Measurements from ENCODE around the gene RO60. TPM values are rescaled to one million over a fixed set of nuclear protein-coding genes. Genes with fewer than 3 reads are reported as not detected.

Gene RO60
- total RNA-seq, 1 donor from 2014 or later = 104 TPM

DNA sequence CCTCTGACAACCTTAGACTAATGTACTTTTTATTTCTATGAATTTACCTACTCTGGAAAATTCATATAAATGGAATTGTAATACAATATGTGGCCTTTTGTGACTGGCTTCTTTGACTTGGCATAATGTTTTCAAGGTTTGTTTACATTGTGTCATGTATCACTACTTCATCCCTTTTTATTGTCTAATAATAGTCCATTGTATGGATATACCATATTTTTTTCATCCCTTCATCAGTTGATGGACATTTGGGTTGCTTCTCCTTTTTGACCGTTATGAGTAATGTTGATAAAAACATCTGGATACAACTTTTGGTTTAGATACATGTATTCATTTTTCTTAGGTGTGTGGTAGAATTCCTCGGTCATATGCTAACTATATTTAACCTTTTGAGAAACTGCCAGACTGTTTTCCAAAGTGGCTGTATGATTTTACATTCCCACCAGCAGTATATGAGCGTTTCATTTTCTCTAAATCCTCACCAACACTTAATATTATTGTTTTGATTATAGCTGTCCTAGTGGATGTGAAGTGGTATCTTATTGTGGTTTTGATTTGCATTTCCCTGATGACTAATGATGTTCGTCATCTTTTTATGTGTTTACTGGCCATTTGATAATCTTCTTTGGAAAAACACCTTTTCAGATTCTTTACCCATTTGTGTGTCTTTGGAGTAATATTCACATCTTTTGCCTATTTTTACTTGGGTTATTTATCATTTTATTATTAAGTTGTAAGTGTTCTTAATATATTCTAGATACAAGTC, 3.5 kb downstream of the RO60 start:
- no peaks in the 10 kb centered on the region for H3K27me3 Mint-ChIP-seq (ENCODE audit: unreplicated experiment)
- H3K27ac Mint-ChIP-seq (ENCODE audit: unreplicated experiment) = no peak overlapping the region
- H3K36me3 Mint-ChIP-seq (ENCODE audit: unreplicated experiment) = peaks cover 11% of the 10 kb centered on the region
- TF ChIP-seq, protein P1, sequence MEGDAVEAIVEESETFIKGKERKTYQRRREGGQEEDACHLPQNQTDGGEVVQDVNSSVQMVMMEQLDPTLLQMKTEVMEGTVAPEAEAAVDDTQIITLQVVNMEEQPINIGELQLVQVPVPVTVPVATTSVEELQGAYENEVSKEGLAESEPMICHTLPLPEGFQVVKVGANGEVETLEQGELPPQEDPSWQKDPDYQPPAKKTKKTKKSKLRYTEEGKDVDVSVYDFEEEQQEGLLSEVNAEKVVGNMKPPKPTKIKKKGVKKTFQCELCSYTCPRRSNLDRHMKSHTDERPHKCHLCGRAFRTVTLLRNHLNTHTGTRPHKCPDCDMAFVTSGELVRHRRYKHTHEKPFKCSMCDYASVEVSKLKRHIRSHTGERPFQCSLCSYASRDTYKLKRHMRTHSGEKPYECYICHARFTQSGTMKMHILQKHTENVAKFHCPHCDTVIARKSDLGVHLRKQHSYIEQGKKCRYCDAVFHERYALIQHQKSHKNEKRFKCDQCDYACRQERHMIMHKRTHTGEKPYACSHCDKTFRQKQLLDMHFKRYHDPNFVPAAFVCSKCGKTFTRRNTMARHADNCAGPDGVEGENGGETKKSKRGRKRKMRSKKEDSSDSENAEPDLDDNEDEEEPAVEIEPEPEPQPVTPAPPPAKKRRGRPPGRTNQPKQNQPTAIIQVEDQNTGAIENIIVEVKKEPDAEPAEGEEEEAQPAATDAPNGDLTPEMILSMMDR (IDR thresholded peaks at IDR 0.05) = no peak
- H3K4me1 Mint-ChIP-seq (ENCODE audit: unreplicated experiment) = peaks cover 27% of the 10 kb centered on the region
- H3K4me3 Mint-ChIP-seq (ENCODE audit: unreplicated experiment) = no peak overlapping the region
- no peaks in the 10 kb centered on the region for H3K9me3 Mint-ChIP-seq (ENCODE audit: unreplicated experiment)
- DNase-seq (ENCODE audit: extremely low spot score, unreplicated experiment) = no peak

DNA sequence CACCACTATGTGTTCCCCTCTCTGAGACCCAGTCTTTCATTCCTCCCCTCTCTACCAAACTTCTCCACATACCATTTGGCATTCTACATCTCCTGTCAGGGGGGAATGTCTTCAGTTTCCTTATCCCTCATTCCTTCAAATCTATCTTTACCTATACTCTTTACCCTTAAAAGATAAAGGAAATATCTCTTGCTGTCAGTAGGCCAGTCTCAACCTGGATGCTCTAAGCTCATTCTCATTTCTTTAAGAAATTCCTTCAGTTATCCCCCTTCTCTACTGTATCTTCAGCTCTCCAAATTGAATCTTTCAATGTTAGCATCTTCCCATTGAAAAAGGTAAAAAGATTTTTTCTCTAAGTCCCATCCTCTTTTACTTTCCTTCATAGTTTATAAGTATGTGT, 6.5 kb downstream of the RO60 start:
- no peak overlapping the region for H3K27ac Mint-ChIP-seq (ENCODE audit: unreplicated experiment)

DNA sequence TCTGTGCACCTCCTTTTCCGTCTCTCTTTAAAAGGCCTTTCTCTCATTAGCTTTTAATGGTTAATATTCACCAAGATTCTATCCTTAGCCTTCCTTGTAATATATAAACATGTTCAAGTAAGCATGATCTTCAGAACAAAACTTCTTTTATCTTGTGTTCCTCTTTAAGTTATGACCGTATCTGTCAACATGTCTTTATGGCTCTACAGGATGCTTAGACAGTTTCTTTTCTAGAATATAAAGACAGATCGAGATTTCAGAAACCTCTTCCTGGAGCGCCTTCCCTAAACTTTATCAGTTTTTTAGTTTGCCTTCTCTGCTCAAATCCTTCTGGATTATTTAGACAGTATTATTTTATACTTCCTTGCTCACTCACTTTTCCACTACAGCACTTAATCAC, 7.2 kb downstream of the RO60 start:
- Mint-ChIP-seq H3K27ac (ENCODE audit: unreplicated experiment) (no peak overlapping the region), H3K4me3 (ENCODE audit: unreplicated experiment) (no peak overlapping the region), H3K9me3 (ENCODE audit: unreplicated experiment) (no peaks in the 10 kb centered on the region), H3K4me1 (ENCODE audit: unreplicated experiment) (peaks cover 24% of the 10 kb centered on the region), H3K36me3 (ENCODE audit: unreplicated experiment) (peaks cover 19% of the 10 kb centered on the region), H3K27me3 (ENCODE audit: unreplicated experiment) (no peaks in the 10 kb centered on the region)
- TF ChIP-seq, protein P1 (IDR thresholded peaks at IDR 0.05) = no peak
- DNase-seq (ENCODE audit: extremely low spot score, unreplicated experiment) = no peak

More for the DNA sequence above, 6.5 kb downstream of the RO60 start:
- H3K4me3 Mint-ChIP-seq (ENCODE audit: unreplicated experiment) = no peak overlapping the region
- TF ChIP-seq, protein P1 (IDR thresholded peaks at IDR 0.05) = no peak
- peaks cover 25% of the 10 kb centered on the region for H3K4me1 Mint-ChIP-seq (ENCODE audit: unreplicated experiment)
- DNase-seq (ENCODE audit: extremely low spot score, unreplicated experiment) = no peak
- H3K36me3 Mint-ChIP-seq (ENCODE audit: unreplicated experiment) = peaks cover 19% of the 10 kb centered on the region
- no peaks in the 10 kb centered on the region for H3K9me3 Mint-ChIP-seq (ENCODE audit: unreplicated experiment)
- H3K27me3 Mint-ChIP-seq (ENCODE audit: unreplicated experiment) = no peaks in the 10 kb centered on the region

DNA sequence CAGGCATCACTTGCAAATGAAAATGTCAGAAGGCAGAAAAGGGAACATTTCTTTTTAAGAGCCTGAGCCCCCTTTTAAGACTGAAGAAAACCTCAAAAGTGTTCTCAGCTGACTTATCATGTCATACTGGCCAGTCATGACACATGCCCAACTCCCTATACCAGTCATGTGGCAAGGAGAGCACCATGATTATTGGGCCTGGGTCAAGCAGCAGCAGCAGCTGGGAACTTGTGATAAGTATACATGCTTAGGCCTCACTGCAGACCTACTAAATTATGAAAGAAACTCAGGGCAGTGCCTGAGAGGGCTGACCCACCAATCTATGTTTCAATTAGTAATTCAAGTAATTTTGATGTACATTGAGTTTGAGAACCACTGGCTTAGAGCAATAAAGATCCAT, 8.6 kb downstream of the RO60 start:
- TF ChIP-seq, protein P1 (IDR thresholded peaks at IDR 0.05) = no peak
- no peak for DNase-seq (ENCODE audit: extremely low spot score, unreplicated experiment)
- no peak overlapping the region for H3K4me3 Mint-ChIP-seq (ENCODE audit: unreplicated experiment)
- no peaks in the 10 kb centered on the region for H3K9me3 Mint-ChIP-seq (ENCODE audit: unreplicated experiment)
- peaks cover 19% of the 10 kb centered on the region for H3K4me1 Mint-ChIP-seq (ENCODE audit: unreplicated experiment)
- H3K27ac Mint-ChIP-seq (ENCODE audit: unreplicated experiment) = no peak overlapping the region
- peaks cover 14% of the 10 kb centered on the region for H3K36me3 Mint-ChIP-seq (ENCODE audit: unreplicated experiment)
- H3K27me3 Mint-ChIP-seq (ENCODE audit: unreplicated experiment) = no peaks in the 10 kb centered on the region

DNA sequence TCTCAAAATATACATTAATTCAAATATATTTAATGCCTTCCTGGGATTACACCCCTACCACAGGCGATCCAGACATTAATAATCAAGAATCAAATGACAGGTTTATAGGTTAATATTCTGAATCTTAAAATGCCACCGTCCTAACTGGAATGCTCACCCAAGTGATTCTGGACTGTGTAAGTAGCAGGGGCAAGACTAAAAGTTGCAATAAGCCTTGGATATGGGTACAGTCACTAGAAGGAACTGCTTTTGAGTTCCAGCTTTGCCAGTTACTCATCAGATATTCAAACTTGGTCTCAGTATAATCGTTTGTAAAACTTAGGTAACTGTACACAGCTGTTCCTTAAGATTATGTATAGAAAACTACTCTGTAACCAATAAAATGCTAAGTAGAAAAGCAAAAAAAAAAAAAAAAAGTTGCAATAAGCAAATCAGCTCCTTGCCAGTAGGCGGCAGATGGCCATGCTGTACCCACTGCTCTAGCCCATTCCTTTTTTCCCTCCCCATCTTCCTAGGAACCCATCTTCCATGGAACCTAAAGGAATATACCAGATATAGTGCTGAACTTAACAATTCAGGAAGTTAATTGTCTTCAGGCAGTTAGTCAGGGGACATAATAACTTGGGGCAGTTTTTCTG, 10.5 kb downstream of the RO60 start:
- Mint-ChIP-seq H3K4me1 (ENCODE audit: unreplicated experiment) (peaks cover 19% of the 10 kb centered on the region), H3K36me3 (ENCODE audit: unreplicated experiment) (peaks cover 7% of the 10 kb centered on the region), H3K9me3 (ENCODE audit: unreplicated experiment) (no peaks in the 10 kb centered on the region), H3K27me3 (ENCODE audit: unreplicated experiment) (no peaks in the 10 kb centered on the region), H3K27ac (ENCODE audit: unreplicated experiment) (peak overlapping the region; percentile 70), H3K4me3 (ENCODE audit: unreplicated experiment) (no peak overlapping the region)
- no peak for DNase-seq (ENCODE audit: extremely low spot score, unreplicated experiment)
- TF ChIP-seq, protein P1 (IDR thresholded peaks at IDR 0.05) = peak; percentile 43
